ENCODE data around the gene AGRP. TPM values are rescaled to one million over a fixed set of nuclear protein-coding genes. Genes with fewer than 3 reads are reported as not detected.

Gene AGRP
- total and polyA plus RNA-seq, 5 donors from 2014 or later: not detected

GRCh38 chr16:67526149-67526791 is 42.9 kb upstream of the AGRP start:
- Mint-ChIP-seq H3K4me3 (peak overlapping the region in 3 of 4 donors; percentile 64 to 83 (median 76)), H3K27me3 (peaks cover 54% of the 10 kb centered on the region), H3K9me3 (peaks cover 0 to 3% (median 0%) of the 10 kb centered on the region in 7 donors), H3K27ac (peak overlapping the region in 1 of 3 donors; percentile 83), H3K36me3 (no peaks in the 10 kb centered on the region), H3K4me1 (peaks cover 0 to 26% (median 13%) of the 10 kb centered on the region in 4 donors)
- H3K27ac ChIP-seq (ENCODE audit: insufficient read depth, low read length, poor library complexity, severe bottlenecking): no peak overlapping the region
- peaks cover 10% of the 10 kb centered on the region for H3K27me3 ChIP-seq (ENCODE audit: control insufficient read depth, insufficient read depth, low read length)
- H3K9me3 ChIP-seq (ENCODE audit: control insufficient read depth in 2 of 2, low read length in 2 of 2): no peaks in the 10 kb centered on the region
- ATAC-seq (ENCODE audit: low read depth in 2 of 2) (no peak), DNase-seq (no peak)
- H3K36me3 ChIP-seq (ENCODE audit: control insufficient read depth, insufficient read depth, low read length): no peaks in the 10 kb centered on the region
- no peak overlapping the region for H3K4me3 ChIP-seq (ENCODE audit: low read depth, low read length)
- peaks cover 31% of the 10 kb centered on the region for H3K4me1 ChIP-seq (ENCODE audit: control insufficient read depth, insufficient read depth, low read length, poor library complexity, severe bottlenecking)

- Mint-ChIP-seq H3K27ac (no peak overlapping the region), H3K4me3 (peak overlapping the region in 1 of 4 donors; percentile 84), H3K9me3 (peaks cover 0 to 3% (median 0%) of the 10 kb centered on the region in 7 donors), H3K36me3 (no peaks in the 10 kb centered on the region), H3K27me3 (peaks cover 50% of the 10 kb centered on the region), H3K4me1 (peaks cover 0 to 25% (median 17%) of the 10 kb centered on the region in 4 donors)
- Histone ChIP-seq H3K27me3 (ENCODE audit: control insufficient read depth, insufficient read depth, low read length) (peaks cover 2% of the 10 kb centered on the region), H3K4me1 (ENCODE audit: control insufficient read depth, insufficient read depth, low read length, poor library complexity, severe bottlenecking) (peaks cover 28% of the 10 kb centered on the region), H3K27ac (ENCODE audit: insufficient read depth, low read length, poor library complexity, severe bottlenecking) (no peak overlapping the region), H3K36me3 (ENCODE audit: control insufficient read depth, insufficient read depth, low read length) (no peaks in the 10 kb centered on the region), H3K9me3 (ENCODE audit: control insufficient read depth in 2 of 2, low read length in 2 of 2) (no peaks in the 10 kb centered on the region), H3K4me3 (ENCODE audit: low read depth, low read length) (no peak overlapping the region)
- no peak for DNase-seq
- ATAC-seq (ENCODE audit: low read depth in 2 of 2): no peak
These were observed 42.0 kb upstream of the AGRP start for GRCh38 chr16:67525176-67525860.

GRCh38 chr16:67521095-67521804 is 37.9 kb upstream of the AGRP start:
- DNase-seq: peak; percentile 92 to 98 (median 96)
- peak; percentile 90 for ATAC-seq (ENCODE audit: low read depth in 2 of 2)
- Mint-ChIP-seq H3K4me1 (peaks cover 0 to 24% (median 16%) of the 10 kb centered on the region in 4 donors), H3K36me3 (no peaks in the 10 kb centered on the region), H3K27ac (peak overlapping the region; percentile 92 to 97 (median 95)), H3K4me3 (peak overlapping the region; percentile 86 to 94 (median 92)), H3K27me3 (peaks cover 22% of the 10 kb centered on the region), H3K9me3 (no peaks in the 10 kb centered on the region)
- H3K36me3 ChIP-seq (ENCODE audit: control insufficient read depth, insufficient read depth, low read length): no peaks in the 10 kb centered on the region
- peak overlapping the region; percentile 76 for H3K4me3 ChIP-seq (ENCODE audit: low read depth, low read length)
- peak overlapping the region; percentile 98 for H3K27ac ChIP-seq (ENCODE audit: insufficient read depth, low read length, poor library complexity, severe bottlenecking)
- H3K4me1 ChIP-seq (ENCODE audit: control insufficient read depth, insufficient read depth, low read length, poor library complexity, severe bottlenecking): peaks cover 7% of the 10 kb centered on the region
- H3K27me3 ChIP-seq (ENCODE audit: control insufficient read depth, insufficient read depth, low read length): no peaks in the 10 kb centered on the region
- no peaks in the 10 kb centered on the region for H3K9me3 ChIP-seq (ENCODE audit: control insufficient read depth in 2 of 2, low read length in 2 of 2)

GRCh38 chr16:67519242-67519641 is 35.9 kb upstream of the AGRP start:
- Mint-ChIP-seq H3K4me3 (peak overlapping the region in 2 of 4 donors; percentile 7 to 61), H3K4me1 (peaks cover 4 to 36% (median 20%) of the 10 kb centered on the region in 4 donors), H3K27me3 (peaks cover 12% of the 10 kb centered on the region), H3K27ac (peak overlapping the region in 2 of 3 donors; percentile 39 to 66), H3K9me3 (no peaks in the 10 kb centered on the region), H3K36me3 (no peaks in the 10 kb centered on the region)
- DNase-seq: no peak
- ATAC-seq (ENCODE audit: low read depth in 2 of 2): no peak
- Histone ChIP-seq H3K27me3 (ENCODE audit: control insufficient read depth, insufficient read depth, low read length) (no peaks in the 10 kb centered on the region), H3K4me1 (ENCODE audit: control insufficient read depth, insufficient read depth, low read length, poor library complexity, severe bottlenecking) (peaks cover 12% of the 10 kb centered on the region), H3K27ac (ENCODE audit: insufficient read depth, low read length, poor library complexity, severe bottlenecking) (no peak overlapping the region), H3K4me3 (ENCODE audit: low read depth, low read length) (no peak overlapping the region), H3K9me3 (ENCODE audit: control insufficient read depth in 2 of 2, low read length in 2 of 2) (no peaks in the 10 kb centered on the region), H3K36me3 (ENCODE audit: control insufficient read depth, insufficient read depth, low read length) (no peaks in the 10 kb centered on the region)

GRCh38 chr16:67518676-67519075 is 35.3 kb upstream of the AGRP start:
- no peaks in the 10 kb centered on the region for H3K9me3 Mint-ChIP-seq
- no peaks in the 10 kb centered on the region for H3K36me3 Mint-ChIP-seq
- Histone ChIP-seq H3K27me3 (ENCODE audit: control insufficient read depth, insufficient read depth, low read length) (no peaks in the 10 kb centered on the region), H3K4me3 (ENCODE audit: low read depth, low read length) (no peak overlapping the region), H3K9me3 (ENCODE audit: control insufficient read depth in 2 of 2, low read length in 2 of 2) (no peaks in the 10 kb centered on the region), H3K27ac (ENCODE audit: insufficient read depth, low read length, poor library complexity, severe bottlenecking) (no peak overlapping the region), H3K36me3 (ENCODE audit: control insufficient read depth, insufficient read depth, low read length) (no peaks in the 10 kb centered on the region), H3K4me1 (ENCODE audit: control insufficient read depth, insufficient read depth, low read length, poor library complexity, severe bottlenecking) (peaks cover 17% of the 10 kb centered on the region)
- no peak for ATAC-seq (ENCODE audit: low read depth in 2 of 2)
- H3K27me3 Mint-ChIP-seq: peaks cover 12% of the 10 kb centered on the region
- peaks cover 4 to 33% (median 21%) of the 10 kb centered on the region in 4 donors for H3K4me1 Mint-ChIP-seq
- H3K4me3 Mint-ChIP-seq: no peak overlapping the region
- peak overlapping the region in 2 of 3 donors; percentile 20 to 52 for H3K27ac Mint-ChIP-seq
- DNase-seq: no peak

- Histone ChIP-seq H3K9me3 (ENCODE audit: control insufficient read depth in 2 of 2, low read length in 2 of 2) (no peaks in the 10 kb centered on the region), H3K27ac (ENCODE audit: insufficient read depth, low read length, poor library complexity, severe bottlenecking) (no peak overlapping the region), H3K27me3 (ENCODE audit: control insufficient read depth, insufficient read depth, low read length) (no peaks in the 10 kb centered on the region), H3K4me1 (ENCODE audit: control insufficient read depth, insufficient read depth, low read length, poor library complexity, severe bottlenecking) (peaks cover 17% of the 10 kb centered on the region), H3K36me3 (ENCODE audit: control insufficient read depth, insufficient read depth, low read length) (no peaks in the 10 kb centered on the region), H3K4me3 (ENCODE audit: low read depth, low read length) (no peak overlapping the region)
- Mint-ChIP-seq H3K4me1 (peaks cover 4 to 33% (median 20%) of the 10 kb centered on the region in 4 donors), H3K27me3 (peaks cover 12% of the 10 kb centered on the region), H3K36me3 (no peaks in the 10 kb centered on the region), H3K9me3 (no peaks in the 10 kb centered on the region), H3K27ac (peak overlapping the region in 1 of 3 donors; percentile 52), H3K4me3 (no peak overlapping the region)
- ATAC-seq (ENCODE audit: low read depth in 2 of 2) (no peak), DNase-seq (no peak)
These were observed 34.5 kb upstream of the AGRP start for GRCh38 chr16:67517661-67518423.

- no peak overlapping the region for H3K4me3 Mint-ChIP-seq
- DNase-seq: no peak
- peaks cover 17% of the 10 kb centered on the region for H3K4me1 ChIP-seq (ENCODE audit: control insufficient read depth, insufficient read depth, low read length, poor library complexity, severe bottlenecking)
These were observed 33.8 kb upstream of the AGRP start for GRCh38 chr16:67517155-67517445.

More at GRCh38 chr16:67517155-67517445, 33.8 kb upstream of the AGRP start:
- no peak overlapping the region for H3K4me3 ChIP-seq (ENCODE audit: low read depth, low read length)
- H3K27me3 ChIP-seq (ENCODE audit: control insufficient read depth, insufficient read depth, low read length): no peaks in the 10 kb centered on the region
- H3K9me3 ChIP-seq (ENCODE audit: control insufficient read depth in 2 of 2, low read length in 2 of 2): no peaks in the 10 kb centered on the region
- H3K36me3 ChIP-seq (ENCODE audit: control insufficient read depth, insufficient read depth, low read length): no peaks in the 10 kb centered on the region
- no peak overlapping the region for H3K27ac Mint-ChIP-seq
- H3K9me3 Mint-ChIP-seq: no peaks in the 10 kb centered on the region
- peaks cover 4 to 33% (median 21%) of the 10 kb centered on the region in 4 donors for H3K4me1 Mint-ChIP-seq
- H3K27me3 Mint-ChIP-seq: peaks cover 12% of the 10 kb centered on the region
- H3K27ac ChIP-seq (ENCODE audit: insufficient read depth, low read length, poor library complexity, severe bottlenecking): no peak overlapping the region
- no peaks in the 10 kb centered on the region for H3K36me3 Mint-ChIP-seq
- ATAC-seq (ENCODE audit: low read depth in 2 of 2): no peak
